GM12892 (cell line): ENCODE results near the gene SERTAD2.

ENCODE experiments used
- DNase-seq: peaks from one replicate; pipeline ENCODE4 v3.0.0; 2011; ENCODE audit not compliant: insufficient read length
- FAIRE-seq: peaks from 2 replicates; lab custom pipeline; 2011; peaks lifted over from hg19 to GRCh38; lab: Jason Lieb, UNC
- POLR2A ChIP-seq: IDR thresholded peaks from 2 replicates; pipeline ENCODE4 v1.6.1; 2011; ENCODE audit warnings: low read depth, low read length, control low read depth
- POLR2AphosphoS5 ChIP-seq: IDR thresholded peaks from 2 replicates; pipeline ENCODE4 v1.6.1; 2011; ENCODE audit warnings: low read depth, low read length, control low read depth
- TAF1 ChIP-seq: IDR thresholded peaks from 2 replicates; pipeline ENCODE4 v1.6.1; 2011; ENCODE audit warnings: low read depth, mild to moderate bottlenecking, control low read depth, low read length, borderline replicate concordance

SERTAD2 gene

DNA sequence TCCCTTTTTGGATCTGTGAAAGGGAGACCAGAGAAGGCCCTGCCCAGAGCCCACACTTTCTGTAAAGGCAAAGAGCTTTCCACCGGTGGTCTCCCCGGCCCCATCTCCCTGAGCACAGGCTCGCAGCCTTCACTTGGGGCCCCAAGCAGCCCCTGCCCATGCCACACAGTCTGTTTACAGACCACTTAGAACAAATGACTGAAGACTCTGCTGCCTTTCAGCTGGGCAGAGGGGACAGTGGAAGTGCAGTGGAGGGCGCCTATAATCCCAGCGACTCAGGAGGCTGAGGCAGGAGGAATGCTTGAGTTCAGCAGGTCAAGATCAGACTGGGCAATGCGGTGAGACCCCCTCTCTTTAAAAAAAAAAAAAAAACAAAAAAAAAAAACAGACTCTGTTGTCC, 28.9 kb downstream of the SERTAD2 start:
- TF ChIP-seq POLR2A (no peak), TAF1 (no peak), POLR2AphosphoS5 (no peak)
- FAIRE-seq (no peak), DNase-seq (no peak)

DNA sequence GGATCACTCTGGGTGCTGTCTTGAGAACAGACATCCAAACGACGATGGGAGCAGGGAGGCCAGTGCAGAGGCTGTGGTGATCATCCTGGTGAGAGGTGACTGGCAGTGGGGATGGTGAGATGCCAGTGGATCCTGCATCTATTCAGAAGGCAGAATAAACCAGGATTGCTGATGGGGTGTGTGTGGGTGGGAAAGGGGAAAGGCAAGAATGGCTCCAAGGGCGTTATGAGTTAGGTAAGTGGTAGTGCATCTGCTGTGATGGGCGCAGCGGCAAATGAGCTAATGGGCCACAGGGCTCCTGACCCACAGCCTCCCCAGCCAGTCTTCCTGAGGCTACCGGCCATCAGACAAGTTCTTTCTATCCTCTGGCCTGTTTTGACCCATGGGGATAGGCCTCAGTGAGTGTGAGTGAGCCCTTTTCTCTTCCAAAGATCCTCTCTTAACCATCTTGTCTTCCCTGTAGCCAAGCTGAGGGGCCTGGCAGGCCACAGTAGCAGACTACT, 29.6 kb downstream of the SERTAD2 start:
- no peak for FAIRE-seq
- TF ChIP-seq POLR2AphosphoS5 (no peak), TAF1 (no peak)

DNA sequence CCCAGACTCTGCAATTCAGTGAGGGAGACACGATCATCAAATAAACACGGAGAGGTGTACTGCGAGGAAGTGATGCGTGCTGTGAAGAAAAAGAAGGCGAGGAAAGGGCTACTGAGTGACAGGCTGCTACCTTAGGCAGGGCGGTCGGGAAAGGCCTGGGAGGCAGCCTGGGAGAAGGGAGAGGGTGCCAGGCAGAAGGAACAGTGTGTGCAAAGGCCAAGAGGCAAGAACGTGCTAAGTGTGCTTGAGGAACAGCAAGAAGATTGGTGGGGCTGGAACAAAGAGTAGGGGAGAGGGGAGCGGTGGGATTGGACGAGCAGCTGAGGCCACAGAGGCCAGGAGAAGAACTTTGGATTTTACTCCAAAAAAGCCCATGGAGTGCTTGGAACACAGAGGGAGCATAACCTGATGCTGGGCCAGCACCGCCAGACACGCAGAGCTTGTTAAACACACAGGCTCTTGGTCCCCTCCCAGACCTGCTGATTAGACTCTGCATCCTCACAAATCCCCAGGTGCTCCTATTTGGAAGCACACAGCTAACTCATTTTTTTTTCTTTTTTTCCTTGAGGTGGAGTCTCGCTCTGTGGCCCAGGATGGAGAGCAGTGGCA, 30.4 kb downstream of the SERTAD2 start:
- no peak for DNase-seq
- TF ChIP-seq POLR2A (no peak), POLR2AphosphoS5 (no peak), TAF1 (no peak)
- FAIRE-seq, result no peak

More for the DNA sequence above, 29.6 kb downstream of the SERTAD2 start:
- DNase-seq, result no peak

DNA sequence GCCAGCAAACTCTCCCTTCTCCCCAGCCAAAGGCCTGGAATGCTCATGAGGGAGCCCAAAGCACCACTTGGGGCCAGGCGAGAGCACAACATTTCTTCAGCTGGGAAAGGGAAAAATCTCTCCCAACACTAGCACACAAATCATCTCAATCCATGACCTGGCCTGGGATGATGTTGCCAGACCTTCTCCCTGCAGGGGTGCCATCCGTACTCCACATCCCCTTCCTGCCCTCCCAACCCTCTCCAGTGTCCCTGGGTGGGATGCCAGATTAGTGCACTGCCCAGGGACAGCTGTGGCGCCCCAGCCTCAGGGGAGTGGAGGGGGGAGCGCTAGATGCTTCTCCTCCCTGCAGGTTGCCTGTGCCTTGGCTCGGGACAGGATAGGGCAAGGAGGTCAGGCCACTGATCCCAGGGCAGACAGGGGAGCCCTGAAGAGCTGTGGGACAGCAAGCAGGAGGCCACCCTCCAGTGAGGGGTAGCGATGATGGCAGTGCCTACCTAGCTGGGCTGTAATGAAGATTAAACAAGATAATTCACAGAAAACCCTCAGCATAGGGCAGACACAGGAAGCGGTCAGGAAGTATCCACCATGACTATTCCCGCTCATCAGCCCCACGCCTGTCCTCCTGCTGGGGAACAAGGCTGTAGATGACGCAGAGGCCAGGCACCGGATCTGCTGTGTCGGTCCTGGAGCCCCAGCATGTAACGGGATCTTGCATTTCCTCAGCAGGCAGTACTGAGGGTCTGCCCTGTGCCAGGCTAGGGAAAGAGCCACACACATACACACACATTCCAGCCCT, 31.1 kb downstream of the SERTAD2 start:
- no peak for FAIRE-seq
- DNase-seq, result no peak
- TF ChIP-seq POLR2A (no peak), POLR2AphosphoS5 (no peak), TAF1 (no peak)

DNA sequence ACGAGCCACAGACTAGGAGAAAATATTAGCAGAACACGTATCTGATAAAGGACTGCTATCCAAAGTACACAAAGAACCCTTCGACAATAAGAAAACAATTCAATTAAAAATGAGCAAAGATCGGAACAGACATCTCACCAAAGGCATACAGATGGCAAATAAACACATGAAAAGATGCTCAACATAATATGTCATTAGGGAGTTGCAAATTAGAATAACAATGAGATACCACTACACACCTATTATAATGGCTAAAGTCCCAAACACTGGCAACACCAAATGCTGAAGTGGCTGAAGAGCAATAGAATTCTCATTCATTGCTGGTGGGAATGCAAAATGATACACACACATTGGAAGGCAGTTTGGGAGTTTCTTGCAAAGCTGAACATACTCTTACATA, 33.1 kb downstream of the SERTAD2 start:
- TF ChIP-seq POLR2AphosphoS5, result no peak
- no peak for TF ChIP-seq POLR2A
- TF ChIP-seq TAF1, result no peak
- FAIRE-seq, result no peak

DNA sequence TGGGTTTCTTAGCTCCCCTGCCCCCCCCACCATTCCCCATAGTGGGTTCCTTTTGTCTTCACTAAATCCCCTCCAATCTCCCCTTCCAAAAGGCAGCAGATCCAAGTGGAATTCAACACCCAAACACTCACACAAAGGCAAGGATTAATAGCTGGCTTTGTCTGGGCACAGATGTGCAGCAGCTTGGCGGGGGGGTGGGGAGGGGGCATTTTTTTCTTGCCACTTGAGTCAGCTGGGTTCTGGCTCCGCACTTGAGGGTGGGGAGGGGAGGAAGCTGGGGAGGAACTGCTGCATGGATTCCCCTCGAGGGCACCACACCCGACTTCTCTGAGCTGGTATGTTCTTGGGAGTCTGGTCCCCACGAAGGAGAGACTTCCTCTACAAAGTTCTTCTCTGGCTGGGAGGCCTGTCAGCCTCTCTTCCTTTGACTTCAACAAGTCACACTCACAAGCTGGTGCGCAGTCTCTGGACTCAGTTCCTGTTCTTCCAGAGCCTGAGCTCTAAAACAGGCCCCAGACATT, 36.0 kb downstream of the SERTAD2 start:
- TF ChIP-seq POLR2AphosphoS5 (no peak), POLR2A (no peak)
- DNase-seq (no peak), FAIRE-seq (no peak)

More for the DNA sequence above, 33.1 kb downstream of the SERTAD2 start:
- DNase-seq, result no peak

DNA sequence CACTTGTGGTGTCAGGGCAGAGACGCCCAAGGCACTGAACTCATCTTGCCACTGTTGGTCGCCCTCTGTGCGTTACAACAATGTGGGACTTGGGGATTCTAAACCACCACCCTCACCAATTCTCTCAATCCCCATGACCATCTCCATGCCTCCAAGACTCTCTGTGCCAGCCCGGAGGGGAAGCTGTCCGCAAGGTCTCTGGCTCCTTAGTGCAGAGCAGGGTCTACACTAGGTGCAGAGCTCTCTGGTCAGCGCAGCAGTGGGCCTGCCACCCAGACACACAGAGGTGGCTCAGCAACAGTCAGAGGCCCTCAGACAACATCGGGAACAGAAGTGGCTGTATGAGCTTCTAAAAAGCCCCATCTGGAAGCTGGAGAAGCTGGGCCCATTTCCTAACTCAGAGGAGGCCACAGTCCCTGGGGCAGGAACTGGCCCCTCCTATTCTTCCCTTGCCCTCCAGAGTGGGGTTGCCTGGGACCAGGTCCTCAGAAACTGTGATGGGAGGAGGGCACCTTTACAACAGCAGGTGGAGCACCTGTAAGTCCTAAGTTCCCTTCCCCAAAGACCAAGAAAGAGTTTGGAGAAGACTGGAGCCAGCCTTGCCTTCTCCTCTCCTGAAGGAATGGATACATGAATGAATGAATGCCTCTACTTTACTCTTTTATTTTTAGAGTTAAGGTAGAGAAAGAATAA, 37.7 kb downstream of the SERTAD2 start:
- DNase-seq (no peak), FAIRE-seq (no peak)
- TF ChIP-seq POLR2AphosphoS5 (no peak), TAF1 (no peak), POLR2A (no peak)

DNA sequence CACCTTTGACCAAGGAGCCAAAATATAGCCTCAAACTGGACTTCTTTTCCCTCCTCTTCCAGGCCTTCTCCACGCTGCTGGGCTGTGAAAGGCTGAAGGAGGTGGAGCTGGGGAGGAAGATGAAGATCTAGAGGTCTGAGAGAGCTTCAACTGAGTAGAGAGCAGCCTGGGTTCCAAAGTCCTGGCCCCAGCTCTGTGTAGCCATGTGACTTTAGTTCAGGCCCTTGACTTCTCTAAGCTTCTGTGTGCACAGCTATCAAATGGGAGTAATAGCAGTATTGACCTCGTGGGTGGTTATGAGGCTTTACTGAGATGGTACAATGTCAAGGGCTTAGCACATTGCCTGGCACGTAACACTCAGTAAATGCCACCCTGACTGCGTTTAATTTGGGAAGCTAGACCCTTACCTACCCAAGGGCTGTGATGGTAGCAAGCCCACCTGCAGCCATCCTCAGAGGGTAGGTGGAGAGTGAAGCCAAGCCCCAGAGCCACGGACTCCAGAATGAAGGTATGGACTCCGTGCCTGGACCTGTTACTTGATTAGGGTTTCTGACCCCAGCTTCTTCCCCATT, 38.4 kb downstream of the SERTAD2 start:
- FAIRE-seq (no peak), DNase-seq (no peak)
- TF ChIP-seq POLR2A (no peak), TAF1 (no peak), POLR2AphosphoS5 (no peak)

DNA sequence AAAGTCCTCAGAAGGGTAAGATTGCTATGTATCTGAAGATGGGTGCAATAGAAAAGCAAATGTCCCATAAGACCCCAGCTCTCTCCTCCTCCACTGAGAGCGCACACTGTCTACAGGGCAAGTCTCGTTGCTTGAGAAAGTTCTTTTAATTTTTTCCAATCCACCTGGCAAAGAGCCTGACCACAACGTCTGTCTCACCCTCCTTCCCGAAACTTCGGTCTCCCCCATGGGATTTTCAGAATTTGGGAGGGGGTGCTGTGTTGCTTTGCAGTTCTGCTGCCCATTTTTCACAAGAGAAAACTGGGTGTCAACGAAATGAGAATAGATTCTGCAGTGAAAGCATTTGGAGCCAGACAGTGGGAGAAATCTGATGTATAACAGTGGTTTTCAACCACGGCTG, 40.4 kb downstream of the SERTAD2 start:
- FAIRE-seq (no peak), DNase-seq (no peak)
- no peak for TF ChIP-seq POLR2A
- TF ChIP-seq TAF1, result no peak
- no peak for TF ChIP-seq POLR2AphosphoS5

DNA sequence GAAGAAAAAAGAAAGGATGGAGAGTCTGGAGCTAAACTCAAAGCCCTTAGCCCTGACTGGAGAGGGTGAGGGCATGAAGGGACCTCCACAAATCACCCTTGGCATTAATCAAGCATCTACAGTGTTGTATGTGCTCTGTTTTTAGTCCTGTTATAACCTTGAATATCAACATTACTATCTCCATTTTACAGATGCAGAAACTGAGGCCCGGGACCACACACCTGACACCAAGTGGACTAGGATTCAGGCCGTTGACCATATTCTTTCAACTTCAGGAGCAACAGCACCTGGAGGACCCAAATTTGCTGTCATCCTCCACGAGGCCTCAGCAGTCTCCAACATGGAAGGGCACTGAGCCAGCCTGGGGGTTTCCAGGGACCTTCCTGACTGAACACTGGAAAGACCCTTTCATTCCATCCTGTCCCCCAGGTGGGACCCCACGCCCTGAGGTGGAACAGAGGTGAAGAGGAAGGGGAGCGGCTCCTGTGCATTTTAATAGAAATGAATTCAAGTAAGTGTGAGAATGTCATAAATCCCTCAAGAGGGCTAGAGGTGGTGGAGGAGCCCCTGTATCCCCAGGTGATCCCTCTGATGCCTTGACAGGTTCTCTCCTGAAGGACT, 41.0 kb downstream of the SERTAD2 start:
- TF ChIP-seq POLR2AphosphoS5 (no peak), POLR2A (no peak)
- FAIRE-seq (no peak), DNase-seq (no peak)
